ENCODE measurements around the gene RIC8B.

The RIC8B gene

DNA sequence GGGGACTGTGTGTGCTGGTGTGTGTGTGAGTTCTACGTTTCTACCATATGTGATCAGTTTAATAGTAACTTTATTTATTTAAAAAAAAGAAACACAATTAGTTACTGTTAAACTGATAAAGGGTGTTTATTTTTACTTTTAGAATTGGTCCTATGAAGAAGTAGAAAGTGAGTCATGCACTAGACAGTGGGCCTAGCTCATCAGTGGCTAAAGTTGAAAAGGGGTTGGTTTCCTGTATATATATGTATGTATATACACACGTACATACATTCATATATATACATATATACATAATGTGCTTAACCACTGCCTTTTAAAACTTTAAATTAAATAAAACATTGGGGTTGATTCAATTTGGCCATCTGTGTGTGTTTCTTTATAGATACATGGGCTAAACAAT is 112.5 kb downstream of the RIC8B start:
- Histone ChIP-seq H3K27ac (ENCODE audit: low read depth, low read length, poor library complexity, severe bottlenecking) (no peak overlapping the region), H2AFZ (ENCODE audit: low read length) (no peak overlapping the region), H3K4me1 (ENCODE audit: insufficient read depth, low read length, severe bottlenecking) (no peaks in the 10 kb centered on the region), H3K9me3 (ENCODE audit: low read length) (no peaks in the 10 kb centered on the region), H3K27me3 (ENCODE audit: insufficient read depth, low read length) (no peaks in the 10 kb centered on the region), H3K9ac (ENCODE audit: low read length) (no peak overlapping the region), H3F3A (ENCODE audit: insufficient read depth, low read length) (no peaks in the 10 kb centered on the region), H3K36me3 (ENCODE audit: insufficient read depth, low read length) (no peaks in the 10 kb centered on the region), H3K4me2 (ENCODE audit: low read length) (no peak overlapping the region), H3K4me3 (ENCODE audit: low read depth, low read length, poor library complexity, severe bottlenecking) (no peak overlapping the region), H4K20me1 (ENCODE audit: insufficient read depth, low read length) (no peaks in the 10 kb centered on the region), H3K79me2 (ENCODE audit: insufficient read depth, low read length) (no peaks in the 10 kb centered on the region), H3K9me2 (ENCODE audit: low read depth, low read length) (no peaks in the 10 kb centered on the region)
- TF ChIP-seq CTCF (IDR thresholded peaks at IDR 0.05; ENCODE audit: low read length) = no peak
- no peak for TF ChIP-seq EZH2 (IDR thresholded peaks at IDR 0.05; ENCODE audit: borderline replicate concordance, low read length)

DNA sequence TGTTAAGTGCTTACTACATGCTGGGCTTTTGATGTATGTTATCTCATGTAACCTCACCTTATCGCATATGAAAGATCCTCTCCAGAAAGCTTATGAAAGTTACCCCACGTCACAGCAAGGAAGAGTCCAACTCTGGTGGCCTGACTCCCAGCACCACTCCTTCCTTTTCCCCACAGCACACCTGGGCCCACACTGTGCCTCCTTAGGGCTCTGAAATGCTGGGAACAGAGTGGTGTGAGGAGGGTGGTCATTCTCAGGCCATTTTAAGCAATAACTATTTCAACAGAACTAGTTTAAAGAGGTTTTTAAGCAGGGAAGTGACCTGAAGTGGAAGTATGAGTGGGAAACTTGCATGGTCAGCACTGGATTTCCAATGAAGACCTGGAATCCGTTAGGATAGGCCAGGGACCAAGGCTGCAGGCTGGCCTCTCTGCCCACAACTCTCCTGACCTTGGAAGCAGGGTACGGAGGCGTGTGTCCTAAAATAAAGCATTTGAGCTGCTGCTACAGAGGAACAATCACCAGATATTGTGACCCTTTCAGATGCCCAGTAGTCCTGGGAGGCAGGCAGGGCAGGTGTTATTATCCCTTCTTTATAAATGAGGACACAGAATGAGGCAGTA is 114.0 kb downstream of the RIC8B start:
- Histone ChIP-seq H4K20me1 (ENCODE audit: insufficient read depth, low read length) (no peaks in the 10 kb centered on the region), H3K9me3 (ENCODE audit: low read length) (no peaks in the 10 kb centered on the region), H3K27me3 (ENCODE audit: insufficient read depth, low read length) (no peaks in the 10 kb centered on the region), H2AFZ (ENCODE audit: low read length) (no peak overlapping the region), H3K27ac (ENCODE audit: low read depth, low read length, poor library complexity, severe bottlenecking) (no peak overlapping the region), H3K4me1 (ENCODE audit: insufficient read depth, low read length, severe bottlenecking) (no peaks in the 10 kb centered on the region), H3F3A (ENCODE audit: insufficient read depth, low read length) (no peaks in the 10 kb centered on the region), H3K9me2 (ENCODE audit: low read depth, low read length) (no peaks in the 10 kb centered on the region), H3K4me3 (ENCODE audit: low read depth, low read length, poor library complexity, severe bottlenecking) (no peak overlapping the region), H3K4me2 (ENCODE audit: low read length) (no peak overlapping the region), H3K36me3 (ENCODE audit: insufficient read depth, low read length) (no peaks in the 10 kb centered on the region), H3K79me2 (ENCODE audit: insufficient read depth, low read length) (no peaks in the 10 kb centered on the region), H3K9ac (ENCODE audit: low read length) (no peak overlapping the region)
- TF ChIP-seq EZH2 (IDR thresholded peaks at IDR 0.05; ENCODE audit: borderline replicate concordance, low read length) (no peak), CTCF (IDR thresholded peaks at IDR 0.05; ENCODE audit: low read length) (no peak)

- TF ChIP-seq EZH2 (IDR thresholded peaks at IDR 0.05; ENCODE audit: borderline replicate concordance, low read length) = no peak
- TF ChIP-seq CTCF (IDR thresholded peaks at IDR 0.05; ENCODE audit: low read length) = no peak
- H3K4me2 ChIP-seq (ENCODE audit: low read length) = no peak overlapping the region
- H2AFZ ChIP-seq (ENCODE audit: low read length) = no peak overlapping the region
- H3F3A ChIP-seq (ENCODE audit: insufficient read depth, low read length) = no peaks in the 10 kb centered on the region
- H3K4me3 ChIP-seq (ENCODE audit: low read depth, low read length, poor library complexity, severe bottlenecking) = no peak overlapping the region
- H3K4me1 ChIP-seq (ENCODE audit: insufficient read depth, low read length, severe bottlenecking) = no peaks in the 10 kb centered on the region
- H3K9ac ChIP-seq (ENCODE audit: low read length) = no peak overlapping the region
- no peaks in the 10 kb centered on the region for H3K27me3 ChIP-seq (ENCODE audit: insufficient read depth, low read length)
- H3K79me2 ChIP-seq (ENCODE audit: insufficient read depth, low read length) = no peaks in the 10 kb centered on the region
- H3K9me3 ChIP-seq (ENCODE audit: low read length) = no peaks in the 10 kb centered on the region
- no peaks in the 10 kb centered on the region for H4K20me1 ChIP-seq (ENCODE audit: insufficient read depth, low read length)
- H3K9me2 ChIP-seq (ENCODE audit: low read depth, low read length) = no peaks in the 10 kb centered on the region
- H3K27ac ChIP-seq (ENCODE audit: low read depth, low read length, poor library complexity, severe bottlenecking) = no peak overlapping the region
- H3K36me3 ChIP-seq (ENCODE audit: insufficient read depth, low read length) = no peaks in the 10 kb centered on the region
These were observed 114.8 kb downstream of the RIC8B start for GRCh38 chr12:106889326-106889725.
